HUDEP-2 (cell line): ENCODE results near the gene VAPA.

Experiments
- DNase-seq, 76 experiments: peaks; one replicate each; lab custom pipeline; 2025; ENCODE audit not compliant: unreplicated experiment in 76 of 76; lab: John Stamatoyannopoulos, UW

The VAPA gene

DNA sequence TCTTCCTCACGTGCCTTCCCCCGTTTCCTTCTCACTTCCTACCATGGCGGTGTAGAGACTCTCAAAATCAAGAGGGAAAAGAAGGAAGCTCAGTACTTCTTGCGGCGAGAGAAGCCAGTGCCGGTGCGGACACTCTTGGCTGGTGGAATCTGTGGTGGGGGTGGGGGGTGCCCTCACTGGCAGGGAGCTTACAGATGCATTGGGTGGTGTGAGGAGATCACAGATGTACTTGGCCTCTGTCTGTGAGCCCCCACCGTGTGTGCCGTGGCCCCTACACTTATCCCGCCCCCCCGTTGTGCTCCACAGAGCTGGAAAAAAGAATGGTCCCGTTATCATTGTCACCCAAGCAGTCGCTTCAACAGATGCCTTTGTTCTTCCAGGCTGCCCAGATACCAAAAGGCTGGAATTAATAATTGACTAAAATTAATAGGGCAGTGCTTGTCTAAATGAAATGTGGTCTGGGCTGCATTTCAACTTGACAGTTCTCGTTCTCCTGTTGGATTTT, 79.8 kb downstream of the VAPA start:
- no peak for DNase-seq

DNA sequence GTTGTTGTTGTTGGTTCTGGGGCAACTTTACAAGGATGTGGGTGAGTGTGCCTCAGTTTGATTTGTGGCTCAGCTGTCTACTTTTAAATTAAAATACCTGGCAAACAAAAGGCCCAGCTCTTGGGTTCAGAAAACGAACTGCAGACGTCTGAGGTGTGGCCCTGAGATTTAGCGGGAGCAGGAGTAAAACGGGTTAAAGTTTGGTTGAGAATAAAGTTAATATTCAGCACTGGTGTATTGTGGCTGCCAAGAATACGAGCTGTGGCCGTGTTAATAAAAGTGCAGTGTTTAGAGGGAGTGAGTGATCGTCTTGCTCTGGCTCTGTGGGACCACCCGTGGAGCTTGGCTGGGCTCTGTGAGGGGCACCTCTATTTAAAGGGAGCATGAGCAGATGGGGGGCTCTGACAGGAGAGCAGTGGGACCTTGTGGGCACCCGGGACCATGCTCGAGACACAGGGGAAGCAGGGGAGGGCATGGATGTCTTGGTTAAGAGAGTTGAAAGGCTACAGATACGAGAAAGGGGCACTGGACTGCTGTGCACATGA, 80.3 kb downstream of the VAPA start:
- DNase-seq, result no peak

DNA sequence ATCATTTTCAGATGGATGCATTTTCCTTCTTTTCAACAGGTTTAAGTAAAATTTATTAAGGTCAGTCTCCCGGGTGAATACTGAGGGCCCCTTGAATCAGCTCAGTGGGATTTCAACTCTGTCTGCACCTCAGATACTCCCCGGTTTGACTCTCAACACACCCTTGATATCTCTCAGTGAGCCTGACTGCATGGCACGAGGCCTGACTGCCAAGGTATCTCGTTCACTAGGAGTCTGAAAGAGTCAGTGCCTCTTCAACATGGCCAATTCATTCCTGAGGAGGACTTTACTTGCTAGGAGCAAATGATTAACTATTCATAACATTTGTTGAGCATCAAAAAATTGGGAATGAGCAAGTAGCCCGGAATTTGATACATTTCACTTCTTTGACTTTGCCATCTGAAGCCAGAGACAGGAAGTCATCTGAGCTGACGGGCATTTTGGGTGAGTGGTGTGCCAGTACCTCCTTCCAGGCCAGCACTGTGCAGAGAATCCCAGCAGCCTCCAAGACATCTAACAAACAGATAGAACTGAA, 81.0 kb downstream of the VAPA start:
- no peak for DNase-seq

- no peak for DNase-seq
Measured at GRCh38 chr18:9995631-9996030, 81.8 kb downstream of the VAPA start.

DNA sequence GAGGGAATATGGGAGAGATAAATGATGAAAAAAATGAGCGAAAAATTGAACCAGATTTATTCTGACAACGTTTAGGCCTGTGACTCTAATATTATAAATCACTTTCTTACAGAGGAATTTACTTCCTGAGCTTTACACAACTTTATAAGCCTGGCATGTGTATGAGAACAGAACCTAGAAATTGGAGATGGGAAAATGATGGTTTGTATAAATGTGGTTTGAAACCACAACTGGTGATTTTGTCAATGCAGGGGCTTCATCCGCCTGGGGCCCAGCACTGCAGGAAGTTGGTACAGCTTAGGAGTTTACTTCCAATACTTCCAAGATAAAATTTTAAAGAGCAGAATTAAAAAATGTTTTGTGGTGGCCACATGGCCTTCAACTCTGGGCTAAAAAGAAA, 82.3 kb downstream of the VAPA start:
- DNase-seq, result no peak

GRCh38 chr18:9997711-9998110, 83.9 kb downstream of the VAPA start:
- no peak for DNase-seq

DNA sequence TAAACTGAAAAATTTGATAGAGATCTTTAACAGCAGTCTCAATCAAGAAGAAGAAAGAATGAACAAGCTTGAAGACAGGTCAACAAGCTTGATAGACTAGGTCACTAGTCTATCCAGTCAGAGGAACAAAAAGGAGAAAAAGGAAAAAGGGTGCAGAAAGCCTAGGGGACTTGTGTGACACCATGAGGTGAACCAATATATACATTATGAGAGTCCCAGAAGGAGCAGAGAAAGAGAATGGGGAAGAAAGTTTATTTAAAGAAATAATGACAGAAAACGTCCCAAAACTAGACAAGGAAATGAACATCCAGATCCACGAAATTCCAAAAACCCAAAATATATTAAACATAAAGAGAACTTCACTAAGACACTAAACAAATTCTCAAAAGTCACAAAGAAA, 84.5 kb downstream of the VAPA start:
- no peak for DNase-seq

- no peak for DNase-seq
Measured at GRCh38 chr18:10002280-10002679, 88.5 kb downstream of the VAPA start.

DNA sequence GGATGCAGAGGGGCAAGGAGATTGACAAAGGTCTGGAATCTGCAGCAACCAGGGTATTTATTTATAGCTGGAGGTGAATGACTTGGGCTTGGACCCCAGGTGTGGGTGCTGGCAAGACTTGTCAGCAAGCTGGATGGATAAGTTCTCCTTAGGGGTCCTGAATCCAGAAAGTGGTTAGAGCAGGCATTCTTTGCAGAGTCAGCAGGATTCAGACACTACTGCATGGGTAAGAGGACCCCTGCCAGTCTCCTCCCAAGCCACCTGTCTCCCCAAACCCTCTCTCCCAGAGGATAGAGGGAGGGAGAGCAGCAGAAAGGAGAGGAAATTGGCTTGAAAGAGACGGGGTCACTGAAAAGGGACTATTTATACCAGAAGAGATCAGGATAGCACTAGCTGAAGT, 89.5 kb downstream of the VAPA start:
- no peak for DNase-seq

- no peak for DNase-seq
Measured at GRCh38 chr18:10003866-10004265, 90.0 kb downstream of the VAPA start.

GRCh38 chr18:10006311-10006893, 92.6 kb downstream of the VAPA start:
- no peak for DNase-seq

DNA sequence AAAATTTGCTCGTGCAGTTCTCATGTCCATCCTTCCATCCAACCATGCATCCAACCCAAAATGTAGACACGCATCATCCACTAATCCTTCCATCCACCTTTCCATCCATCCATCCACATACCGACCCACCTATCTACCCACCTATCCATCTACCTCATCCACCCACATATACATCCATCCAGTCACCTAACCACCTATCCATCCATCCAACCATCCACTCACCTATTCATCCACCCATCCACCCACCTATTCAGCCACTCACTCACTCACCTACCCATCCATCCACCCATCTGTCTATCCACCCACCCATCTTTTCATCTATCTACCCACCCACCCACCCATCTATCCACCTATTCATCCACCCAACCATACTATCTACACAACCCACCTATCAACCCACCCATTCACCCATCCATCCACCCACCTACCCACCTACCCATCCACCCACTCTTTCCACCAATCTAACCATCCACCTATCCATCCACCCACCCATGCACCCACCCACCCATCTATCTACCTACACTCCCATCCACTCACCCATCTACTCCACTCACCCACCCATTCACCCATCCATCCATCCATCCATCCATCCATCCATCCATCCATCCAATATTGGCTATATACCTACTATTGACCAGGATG, 94.3 kb downstream of the VAPA start:
- no peak for DNase-seq
